Thymus (tissue), 11 donors: ENCODE data around the gene MAPKAPK3. TPM values are rescaled to one million over a fixed set of nuclear protein-coding genes. Genes with fewer than 3 reads are reported as not detected.
"Not testable (repeated sequence)": the region's sequence is repeated elsewhere in the genome, so short reads cannot be mapped to it uniquely, and the experiment has no call there.

ENCODE experiments used
- DNase-seq, 9 donors: peaks; one replicate each; pipeline ENCODE4 v3.0.0-alpha.2; 2013; ENCODE audit warnings: low spot score in 9 of 9, low read depth in 6 of 9, missing footprints in 1 of 9
- H3K27ac ChIP-seq, 2 donors: one replicate each; pipeline ENCODE4 v1.5.1; 2013; ENCODE audit warnings: control low read depth in 1 of 2, low read depth in 1 of 2, low read length in 1 of 2, mild to moderate bottlenecking in 1 of 2, moderate library complexity in 1 of 2
- H3K27me3 ChIP-seq, 2 donors: one replicate each; pipeline ENCODE4 v1.5.1; 2013; ENCODE audit warnings: low read length in 1 of 2; ENCODE audit not compliant: control insufficient read depth in 2 of 2, insufficient read depth in 1 of 2
- H3K36me3 ChIP-seq, 2 donors: one replicate each; pipeline ENCODE4 v1.5.1; 2013; ENCODE audit warnings: low read length in 1 of 2, mild to moderate bottlenecking in 1 of 2, moderate library complexity in 1 of 2; ENCODE audit not compliant: control insufficient read depth in 2 of 2, insufficient read depth in 2 of 2
- H3K4me1 ChIP-seq, 2 donors: one replicate each; pipeline ENCODE4 v1.5.1; 2013; ENCODE audit warnings: low read length in 2 of 2; ENCODE audit not compliant: control insufficient read depth in 2 of 2, insufficient read depth in 2 of 2
- H3K4me3 ChIP-seq, 2 donors: one replicate each; pipeline ENCODE4 v1.5.1; 2013; ENCODE audit warnings: low read length in 2 of 2, control low read depth in 1 of 2, mild to moderate bottlenecking in 1 of 2
- H3K9me3 ChIP-seq, 2 donors: one replicate each; pipeline ENCODE4 v1.5.1; 2013; ENCODE audit warnings: low read length in 1 of 2, mild to moderate bottlenecking in 1 of 2; ENCODE audit not compliant: control insufficient read depth in 2 of 2, insufficient read depth in 1 of 2
- WGBS: extraction: QIAGEN DNeasy Blood & Tissue Kit; methylation state at CpG from one replicate; pipeline ENCODE4 v1.1.7; 2013; 5-methylcytosine and 5-hydroxymethylcytosine counted together
- polyA plus RNA-seq: library from polyadenylated mRNA; stranded (reverse); fragments of 200-250 nt; gene quantifications from one replicate; pipeline ENCODE4 v1.2.3, GENCODE V29; 2013
- total RNA-seq: library from RNA; stranded (reverse); fragments of 120-200 nt; gene quantifications from one replicate; pipeline ENCODE4 v1.2.4, GENCODE V29; 2013
- donor health status: healthy.

MAPKAPK3 gene
- total and polyA plus RNA-seq, 2 donors: 24.9 to 54.4 TPM

DNA sequence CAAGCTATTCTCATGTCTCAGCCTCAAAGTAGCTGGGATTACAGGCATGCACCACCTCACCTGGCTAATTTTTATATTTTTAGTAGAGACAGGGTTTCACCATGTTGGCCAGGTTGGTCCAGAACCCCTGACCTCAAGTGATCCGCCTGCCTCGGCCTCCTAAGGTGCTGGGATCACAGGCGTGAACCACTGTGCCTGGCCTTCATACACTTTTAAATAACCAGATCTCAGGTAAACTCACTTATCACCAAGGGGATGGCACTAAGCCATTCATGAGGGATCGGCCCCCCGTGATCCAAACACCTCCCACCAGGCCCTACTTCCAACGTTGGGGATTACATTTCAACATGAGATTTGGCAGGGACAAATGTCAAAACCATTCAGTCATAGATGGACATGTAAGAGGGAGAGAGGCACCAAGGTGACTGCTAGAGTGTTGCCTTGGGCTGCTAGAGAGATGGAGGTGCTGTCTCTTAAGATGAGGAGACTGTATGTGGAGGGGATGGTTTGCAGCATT lies 44.4 kb downstream of the MAPKAPK3 start:
- H3K36me3 ChIP-seq: no peaks in the 10 kb centered on the region
- no peak overlapping the region for H3K4me3 ChIP-seq
- H3K4me1 ChIP-seq: no peaks in the 10 kb centered on the region
- peaks cover 0 to 2% of the 10 kb centered on the region in 2 donors for H3K27me3 ChIP-seq
- WGBS: 90% methylated on average over 6 of the region's 6 CpGs
- no peak for DNase-seq
- no peak overlapping the region for H3K27ac ChIP-seq
- no peaks in the 10 kb centered on the region for H3K9me3 ChIP-seq

DNA sequence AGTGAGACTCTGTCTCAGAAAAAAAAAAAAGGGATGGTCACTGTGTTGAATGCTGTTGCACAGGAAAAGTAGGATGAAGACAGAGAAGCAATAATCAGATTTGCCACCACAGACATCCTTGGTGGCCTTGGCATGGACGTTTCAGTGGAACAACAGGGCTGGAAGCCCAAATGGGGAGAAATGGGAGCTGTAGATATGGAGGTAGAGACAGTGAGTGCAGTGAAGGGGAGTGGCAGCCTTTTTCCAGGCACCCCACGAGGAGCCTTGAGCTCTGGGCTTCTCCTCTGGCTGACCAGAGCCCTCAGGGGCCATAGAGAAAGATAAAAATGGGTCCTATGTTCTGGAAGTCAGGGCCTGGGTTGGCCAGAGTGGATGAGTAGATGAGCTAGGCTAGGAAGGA lies 45.5 kb downstream of the MAPKAPK3 start:
- Histone ChIP-seq H3K4me3 (no peak overlapping the region), H3K36me3 (no peaks in the 10 kb centered on the region), H3K27me3 (peaks cover 0 to 7% of the 10 kb centered on the region in 2 donors), H3K27ac (no peak overlapping the region), H3K4me1 (no peaks in the 10 kb centered on the region), H3K9me3 (no peaks in the 10 kb centered on the region)
- no peak for DNase-seq
- WGBS: 67% methylated on average over 2 of the region's 2 CpGs

DNA sequence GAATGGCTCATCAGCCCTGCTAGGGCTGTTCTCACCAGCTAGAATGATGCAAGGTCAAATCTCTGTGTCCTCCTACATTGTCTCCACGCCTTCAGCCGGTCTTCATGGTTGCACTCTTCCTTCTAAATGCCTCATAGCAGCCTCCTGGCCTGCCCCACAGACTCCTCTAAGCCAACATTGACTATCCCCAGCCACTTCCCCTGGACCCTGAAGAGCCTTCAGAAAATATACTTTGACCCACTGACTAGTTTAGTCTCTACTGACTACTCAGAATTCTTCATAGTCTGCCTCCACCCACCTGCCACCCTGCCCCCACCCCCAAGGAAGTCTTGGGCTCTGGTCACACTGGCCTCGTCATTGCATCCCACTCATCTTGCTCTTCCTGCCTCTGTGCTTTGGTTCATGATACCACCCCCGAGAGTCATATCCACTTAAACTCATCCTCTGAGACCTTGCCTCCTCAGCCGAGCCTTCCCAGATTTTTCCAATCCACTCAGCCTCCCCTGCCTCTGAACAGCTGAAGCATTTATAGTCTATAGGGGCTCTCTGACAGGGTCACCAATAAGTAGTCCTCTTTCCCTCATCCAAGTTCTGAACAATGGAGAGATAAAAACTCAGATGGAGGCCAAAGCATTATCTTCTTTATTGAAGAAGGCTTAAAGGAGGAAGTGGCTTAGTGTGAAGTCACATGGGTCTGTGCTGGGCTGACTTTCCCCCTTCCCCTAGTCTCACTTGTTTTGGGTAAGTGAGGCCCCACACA lies 48.3 kb downstream of the MAPKAPK3 start:
- Histone ChIP-seq H3K9me3 (no peaks in the 10 kb centered on the region), H3K4me3 (no peak overlapping the region), H3K27me3 (peaks cover 0 to 13% of the 10 kb centered on the region in 2 donors), H3K27ac (no peak overlapping the region), H3K4me1 (no peaks in the 10 kb centered on the region), H3K36me3 (no peaks in the 10 kb centered on the region)
- 94% methylated on average over 5 of the region's 5 CpGs for WGBS
- DNase-seq: no peak

DNA sequence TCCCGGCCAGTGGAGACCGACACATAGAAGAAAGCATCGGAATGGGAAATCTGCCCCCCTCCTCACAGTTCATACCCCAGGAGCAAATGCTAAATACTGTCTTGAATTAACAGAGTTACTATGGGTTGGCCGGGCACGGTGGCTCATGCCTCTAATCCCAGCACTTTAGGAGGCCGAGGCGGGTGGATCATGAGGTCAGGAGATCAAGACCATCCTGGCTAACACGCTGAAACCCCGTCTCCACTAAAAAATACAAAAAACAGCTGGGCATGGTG lies 48.8 kb downstream of the MAPKAPK3 start:
- H3K27me3 ChIP-seq: peaks cover 0 to 14% of the 10 kb centered on the region in 2 donors
- not testable (repeated sequence) for H3K4me1 ChIP-seq, H3K27ac ChIP-seq, DNase-seq, H3K4me3 ChIP-seq, H3K9me3 ChIP-seq, H3K36me3 ChIP-seq
- 80% methylated on average over 9 of the region's 9 CpGs for WGBS

DNA sequence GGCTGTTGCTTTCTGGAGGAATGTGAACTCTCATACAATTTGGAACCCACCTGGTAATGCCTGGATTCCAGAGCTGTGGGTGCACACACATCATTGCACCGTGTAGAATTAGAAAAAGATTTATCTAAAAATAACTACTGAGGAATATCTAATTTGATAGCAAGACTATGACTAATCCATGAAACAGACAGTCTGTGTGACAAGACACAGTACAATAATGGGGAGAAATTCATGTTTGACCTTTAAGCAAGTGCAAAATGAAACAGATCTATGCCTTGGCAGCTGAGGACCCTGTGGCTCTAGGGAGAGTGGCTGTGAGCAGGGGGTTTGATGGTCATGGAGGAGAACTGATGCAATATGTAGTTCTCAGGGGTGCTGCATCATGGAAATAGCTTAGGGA lies 49.9 kb downstream of the MAPKAPK3 start:
- peaks cover 0 to 22% of the 10 kb centered on the region in 2 donors for H3K27me3 ChIP-seq
- no peaks in the 10 kb centered on the region for H3K9me3 ChIP-seq
- H3K27ac ChIP-seq: no peak overlapping the region
- WGBS: 90% methylated on average over 1 of the region's 1 CpG
- no peaks in the 10 kb centered on the region for H3K4me1 ChIP-seq
- H3K36me3 ChIP-seq: no peaks in the 10 kb centered on the region
- H3K4me3 ChIP-seq: no peak overlapping the region
- no peak for DNase-seq

DNA sequence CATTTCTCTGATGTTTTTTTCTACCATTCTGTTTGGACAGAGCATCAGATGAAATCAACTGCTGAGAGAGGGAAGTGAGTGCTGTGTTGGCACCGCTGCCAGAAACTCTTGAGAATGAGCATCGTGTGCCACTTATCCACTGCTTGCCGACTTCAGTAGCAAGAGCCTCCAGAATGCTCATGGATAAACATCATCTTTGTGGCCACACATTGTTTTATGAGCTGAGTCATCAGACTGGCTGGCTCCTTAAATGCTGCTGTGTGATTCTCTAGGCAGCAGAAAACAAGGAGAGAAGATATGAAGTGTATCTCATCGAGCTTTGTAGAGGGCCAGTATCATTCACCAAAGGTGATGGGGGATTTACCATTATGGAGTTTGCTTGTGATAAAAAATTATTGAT lies 54.4 kb downstream of the MAPKAPK3 start:
- no peak overlapping the region for H3K4me3 ChIP-seq
- H3K27me3 ChIP-seq: peaks cover 35 to 61% of the 10 kb centered on the region in 2 donors
- no peak overlapping the region for H3K27ac ChIP-seq
- H3K9me3 ChIP-seq: no peaks in the 10 kb centered on the region
- no peak for DNase-seq
- no peaks in the 10 kb centered on the region for H3K36me3 ChIP-seq
- H3K4me1 ChIP-seq: peaks cover 5 to 9% of the 10 kb centered on the region in 2 donors
- WGBS: 85% methylated on average over 4 of the region's 4 CpGs

DNA sequence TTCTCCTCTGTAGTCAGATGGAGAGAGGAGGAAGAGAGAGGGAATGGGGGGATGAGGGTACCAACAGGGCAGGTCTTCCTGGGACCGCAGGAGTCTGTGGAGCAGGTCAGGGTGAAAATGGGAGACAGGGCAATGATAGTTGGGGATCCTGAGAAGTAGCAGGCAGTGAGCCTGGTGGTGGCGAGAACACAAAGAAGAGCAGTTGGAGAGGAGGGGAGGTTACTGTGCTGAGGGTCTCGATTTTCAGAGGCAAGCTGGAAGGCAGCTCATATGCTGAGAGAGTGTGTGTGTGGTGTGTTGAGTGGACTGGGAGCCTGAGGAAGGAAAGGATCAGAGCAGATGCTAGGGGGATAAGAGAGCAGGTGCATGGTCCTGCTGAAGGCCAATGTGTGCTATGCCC lies 55.7 kb downstream of the MAPKAPK3 start:
- H3K27me3 ChIP-seq: peaks cover 39 to 69% of the 10 kb centered on the region in 2 donors

DNA sequence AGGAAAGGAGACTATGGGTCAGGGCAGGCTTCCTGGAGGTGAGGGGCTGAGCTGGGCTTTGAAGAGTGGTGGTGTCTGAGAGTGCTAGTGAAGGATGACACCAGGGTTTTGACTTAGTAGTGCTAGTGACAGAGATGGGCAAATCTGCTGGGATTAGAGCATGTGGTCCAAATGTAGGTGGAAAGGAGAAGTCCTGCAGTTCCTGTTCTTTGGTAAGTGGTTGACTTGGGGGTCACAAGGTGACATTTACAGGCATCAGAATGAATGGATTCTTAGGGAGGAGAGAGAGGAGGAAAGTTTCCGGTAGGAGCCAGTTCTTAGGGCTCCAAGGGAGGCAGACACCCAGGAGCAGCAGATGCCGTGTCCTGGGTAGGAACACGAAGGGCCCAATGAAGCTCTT lies 57.0 kb downstream of the MAPKAPK3 start:
- 63% methylated on average over 3 of the region's 3 CpGs for WGBS
- H3K4me3 ChIP-seq: no peak overlapping the region
- H3K36me3 ChIP-seq: no peaks in the 10 kb centered on the region
- peaks cover 39 to 77% of the 10 kb centered on the region in 2 donors for H3K27me3 ChIP-seq
- H3K4me1 ChIP-seq: peaks cover 5 to 9% of the 10 kb centered on the region in 2 donors
- no peak overlapping the region for H3K27ac ChIP-seq
- H3K9me3 ChIP-seq: no peaks in the 10 kb centered on the region
- DNase-seq: no peak

More for the DNA sequence above, 55.7 kb downstream of the MAPKAPK3 start:
- Histone ChIP-seq H3K4me3 (no peak overlapping the region), H3K4me1 (peaks cover 5 to 9% of the 10 kb centered on the region in 2 donors), H3K9me3 (no peaks in the 10 kb centered on the region), H3K27ac (no peak overlapping the region), H3K36me3 (no peaks in the 10 kb centered on the region)
- WGBS: 87% methylated on average over 3 of the region's 3 CpGs
- no peak for DNase-seq

DNA sequence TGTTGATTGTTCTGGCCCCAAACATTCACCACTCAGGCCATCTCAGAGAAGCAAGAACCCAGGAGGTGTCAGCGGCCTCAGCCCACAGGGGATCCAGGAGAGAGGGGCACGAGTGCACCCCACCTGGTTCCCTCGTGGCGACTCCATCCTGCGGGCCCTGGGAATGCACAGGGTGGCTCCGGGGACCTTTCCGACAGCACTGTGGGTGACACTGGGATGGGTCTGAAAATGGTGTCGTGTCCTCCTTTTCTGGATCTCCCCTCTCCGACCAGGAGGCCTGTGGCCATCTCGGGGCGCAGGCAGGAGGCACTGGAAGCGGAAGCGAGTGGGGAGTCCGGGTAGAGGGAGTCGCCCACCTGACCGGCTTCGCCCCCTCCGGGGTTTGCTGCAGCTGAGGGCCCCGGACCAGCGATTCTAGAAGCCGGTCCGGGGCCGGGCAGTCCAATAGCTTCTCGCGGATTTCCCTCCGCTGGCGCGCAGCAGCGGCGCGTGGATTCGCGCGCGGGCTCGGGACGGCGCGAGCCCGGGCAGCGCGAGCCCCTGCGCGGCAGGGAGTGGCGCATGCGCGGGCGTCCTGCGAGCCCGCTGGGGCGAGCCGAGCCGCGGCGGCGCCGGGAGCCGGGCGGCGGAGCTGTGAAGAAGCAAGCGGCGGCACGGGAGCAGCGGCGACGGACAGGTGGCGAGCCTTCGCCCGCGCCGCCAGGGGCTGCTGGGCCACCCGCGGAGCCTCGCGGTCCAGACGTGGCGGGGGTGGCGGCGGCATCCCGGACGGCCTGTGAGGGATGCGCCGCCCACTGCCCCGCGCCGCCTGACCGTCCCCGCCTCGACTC lies 57.6 kb downstream of the MAPKAPK3 start, which contains the start of gene DOCK3:
Gene DOCK3, plus strand, starts transcription at position 579 of the 830 bp plus-strand sequence. CDS start 337 bp downstream, outside the sequence.
- Histone ChIP-seq H3K9me3 (no peaks in the 10 kb centered on the region), H3K4me3 (peak within 1 kb of the TSS in 1 of 2 donors; percentile 50), H3K4me1 (peaks cover 5 to 9% of the 10 kb centered on the region in 2 donors), H3K27ac (no peak within 1 kb of the TSS), H3K27me3 (peaks cover 39 to 79% of the 10 kb centered on the region in 2 donors), H3K36me3 (no peaks in the 10 kb centered on the region)
- 4% methylated on average over 89 of the region's 89 CpGs for WGBS
- DNase-seq: peak in 8 of 9 donors; percentile 23 to 74 (median 46)
